Fibroblast of lung (primary cell): ENCODE results near the gene ASB15.

Experiments used
- EZH2 ChIP-seq: IDR thresholded peaks from 2 replicates; pipeline ENCODE4 v1.5.1; 2012; ENCODE audit warnings: low read length, control low read depth, mild to moderate bottlenecking; ENCODE audit errors: missing control alignments
- TF ChIP-seq, protein P1 (sequence below), 2 donors: IDR thresholded peaks in 1 of 2; conservative IDR thresholded peaks in 1 of 2; 1 replicate in 1 of 2; 2 replicates in 1 of 2; pipeline ENCODE4 v1.5.1; 2011 to 2012; ENCODE audit warnings: low read length in 2 of 2, control low read depth in 1 of 2, inconsistent platforms in 1 of 2, low read depth in 1 of 2, mild to moderate bottlenecking in 1 of 2

DNA sequence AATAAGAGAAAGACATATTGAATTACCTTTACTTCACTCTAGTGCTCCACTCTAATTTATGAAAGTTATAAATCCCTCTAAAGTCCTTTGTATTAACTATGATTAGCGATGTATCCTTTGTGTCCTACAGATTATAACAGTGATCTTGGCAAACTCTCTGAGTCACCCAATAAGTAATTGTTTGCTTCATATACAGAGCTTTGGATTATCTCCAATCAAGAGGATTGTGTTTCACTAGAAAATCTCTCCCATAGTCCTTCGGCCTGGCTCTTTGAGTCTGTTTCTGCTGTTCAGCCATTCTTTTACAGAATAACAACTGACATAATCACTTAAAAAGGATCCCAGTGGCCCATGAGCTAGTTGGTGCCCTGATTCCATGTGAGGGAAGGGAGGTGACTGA, 63.5 kb downstream of the ASB15 start:
- TF ChIP-seq, protein P1, sequence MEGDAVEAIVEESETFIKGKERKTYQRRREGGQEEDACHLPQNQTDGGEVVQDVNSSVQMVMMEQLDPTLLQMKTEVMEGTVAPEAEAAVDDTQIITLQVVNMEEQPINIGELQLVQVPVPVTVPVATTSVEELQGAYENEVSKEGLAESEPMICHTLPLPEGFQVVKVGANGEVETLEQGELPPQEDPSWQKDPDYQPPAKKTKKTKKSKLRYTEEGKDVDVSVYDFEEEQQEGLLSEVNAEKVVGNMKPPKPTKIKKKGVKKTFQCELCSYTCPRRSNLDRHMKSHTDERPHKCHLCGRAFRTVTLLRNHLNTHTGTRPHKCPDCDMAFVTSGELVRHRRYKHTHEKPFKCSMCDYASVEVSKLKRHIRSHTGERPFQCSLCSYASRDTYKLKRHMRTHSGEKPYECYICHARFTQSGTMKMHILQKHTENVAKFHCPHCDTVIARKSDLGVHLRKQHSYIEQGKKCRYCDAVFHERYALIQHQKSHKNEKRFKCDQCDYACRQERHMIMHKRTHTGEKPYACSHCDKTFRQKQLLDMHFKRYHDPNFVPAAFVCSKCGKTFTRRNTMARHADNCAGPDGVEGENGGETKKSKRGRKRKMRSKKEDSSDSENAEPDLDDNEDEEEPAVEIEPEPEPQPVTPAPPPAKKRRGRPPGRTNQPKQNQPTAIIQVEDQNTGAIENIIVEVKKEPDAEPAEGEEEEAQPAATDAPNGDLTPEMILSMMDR (conservative IDR thresholded peaks at IDR 0.05 in 1 of 2, IDR thresholded peaks at IDR 0.05 in 1 of 2; ENCODE audit: low read depth in 1 of 2, low read length in 2 of 2), result no peak
- no peak for TF ChIP-seq EZH2
